Measurements from ENCODE around the gene TMEM81.

The TMEM81 gene

GRCh38 chr1:205061227-205061626 lies 23.0 kb downstream of the TMEM81 start:
- peak overlapping the region; percentile 38; the same call in 1 of the 2 replicates for H3K27ac ChIP-seq
- TF ChIP-seq CTCF (conservative IDR thresholded peaks at IDR 0.05), result no peak

- TF ChIP-seq CTCF (conservative IDR thresholded peaks at IDR 0.05), result no peak
- H3K27ac ChIP-seq, result peak overlapping the region; percentile 38; the same call in 1 of the 2 replicates
These were observed 23.5 kb downstream of the TMEM81 start for GRCh38 chr1:205060746-205061145.

DNA sequence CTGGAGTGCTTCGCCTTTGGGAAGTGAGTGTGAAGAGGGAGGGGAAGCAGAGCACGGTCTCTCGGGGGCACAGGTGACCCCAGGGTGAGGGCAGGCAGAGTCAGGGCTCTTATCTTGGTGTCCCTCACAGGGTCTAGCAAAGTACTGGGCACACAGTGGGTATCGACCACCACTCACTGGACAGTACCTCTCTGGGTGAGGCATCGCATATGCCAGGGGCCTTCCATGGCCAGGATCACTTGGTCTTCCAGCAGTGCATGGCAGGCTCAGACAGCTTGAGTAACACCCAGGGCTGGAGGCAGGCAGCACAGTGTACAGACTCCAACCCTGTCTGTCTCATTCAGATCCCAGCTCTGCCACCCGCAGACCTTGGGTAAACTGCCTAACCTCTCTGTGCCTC lies 24.6 kb downstream of the TMEM81 start:
- no peak for TF ChIP-seq CTCF (conservative IDR thresholded peaks at IDR 0.05)
- no peak overlapping the region for H3K27ac ChIP-seq

- no peak overlapping the region for H3K27ac ChIP-seq
- no peak for TF ChIP-seq CTCF (conservative IDR thresholded peaks at IDR 0.05)
These were observed 25.4 kb downstream of the TMEM81 start for GRCh38 chr1:205058853-205059252.

DNA sequence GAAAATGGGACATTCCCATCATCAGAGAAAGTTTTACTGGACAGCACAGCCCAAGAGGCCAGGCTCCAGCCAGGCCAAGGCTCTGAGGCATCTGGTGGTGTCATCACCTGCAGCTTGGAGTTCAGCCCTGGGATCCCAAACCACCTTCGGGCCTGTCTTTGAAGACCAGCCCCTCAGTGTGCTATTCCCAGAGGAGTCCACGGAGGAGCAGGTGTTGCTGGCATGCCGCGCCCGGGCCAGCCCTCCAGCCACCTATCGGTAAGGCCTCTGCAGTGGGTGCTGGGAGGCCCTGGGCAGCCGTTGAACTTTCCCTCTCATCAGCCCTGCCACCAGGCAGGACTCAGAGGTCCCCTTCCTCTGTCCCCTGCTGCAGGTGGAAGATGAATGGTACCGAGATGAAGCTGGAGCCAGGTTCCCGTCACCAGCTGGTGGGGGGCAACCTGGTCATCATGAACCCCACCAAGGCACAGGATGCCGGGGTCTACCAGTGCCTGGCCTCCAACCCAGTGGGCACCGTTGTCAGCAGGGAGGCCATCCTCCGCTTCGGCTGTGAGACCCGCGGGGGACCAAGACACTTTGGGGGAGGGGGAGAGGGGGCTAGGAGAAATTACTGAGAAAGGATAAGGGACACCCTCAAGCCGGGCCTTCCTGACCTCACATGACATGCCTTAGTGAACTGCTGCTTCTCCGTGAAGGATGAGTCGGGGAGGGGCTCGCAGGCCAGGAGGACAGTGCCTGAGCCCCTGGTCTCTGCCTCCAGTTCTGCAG lies 26.3 kb downstream of the TMEM81 start:
- H3K27ac ChIP-seq, result no peak overlapping the region
- TF ChIP-seq CTCF (conservative IDR thresholded peaks at IDR 0.05), result no peak

- TF ChIP-seq CTCF (conservative IDR thresholded peaks at IDR 0.05), result no peak
- H3K27ac ChIP-seq, result no peak overlapping the region
These were observed 27.2 kb downstream of the TMEM81 start for GRCh38 chr1:205056956-205057568.

GRCh38 chr1:205056188-205056611 lies 28.1 kb downstream of the TMEM81 start:
- H3K27ac ChIP-seq, result no peak overlapping the region
- TF ChIP-seq CTCF (conservative IDR thresholded peaks at IDR 0.05), result no peak

Measured in VCaP (cell line).